ENCODE data around the gene BCAR1.

GRCh38 chr16:75287708-75288107 is 36.3 kb upstream of the BCAR1 start:
- TF ChIP-seq STAT1 (conservative IDR thresholded peaks at IDR 0.05): no peak
- TF ChIP-seq, protein P1, sequence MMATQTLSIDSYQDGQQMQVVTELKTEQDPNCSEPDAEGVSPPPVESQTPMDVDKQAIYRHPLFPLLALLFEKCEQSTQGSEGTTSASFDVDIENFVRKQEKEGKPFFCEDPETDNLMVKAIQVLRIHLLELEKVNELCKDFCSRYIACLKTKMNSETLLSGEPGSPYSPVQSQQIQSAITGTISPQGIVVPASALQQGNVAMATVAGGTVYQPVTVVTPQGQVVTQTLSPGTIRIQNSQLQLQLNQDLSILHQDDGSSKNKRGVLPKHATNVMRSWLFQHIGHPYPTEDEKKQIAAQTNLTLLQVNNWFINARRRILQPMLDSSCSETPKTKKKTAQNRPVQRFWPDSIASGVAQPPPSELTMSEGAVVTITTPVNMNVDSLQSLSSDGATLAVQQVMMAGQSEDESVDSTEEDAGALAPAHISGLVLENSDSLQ (IDR thresholded peaks at IDR 0.05): no peak
- TF ChIP-seq MTA2 (IDR thresholded peaks at IDR 0.05; ENCODE audit: low read depth): no peak
- TF ChIP-seq ZNF384 (IDR thresholded peaks at IDR 0.05; ENCODE audit: borderline replicate concordance, low read depth, low read length): no peak
- TF ChIP-seq EZH2 (IDR thresholded peaks at IDR 0.05; ENCODE audit: borderline replicate concordance, control insufficient read depth, low read depth, low read length): no peak
- TF ChIP-seq CTCF (IDR thresholded peaks at IDR 0.05 in 2 of 3, conservative IDR thresholded peaks at IDR 0.05 in 1 of 3; ENCODE audit: control insufficient read depth in 2 of 3, extremely low read depth in 1 of 3, insufficient read depth in 1 of 3, low read depth in 3 of 3, low read length in 3 of 3): no peak
